ENCODE results near the gene TDO2.
A peak's percentile ranks its signal among the peaks of the same experiment; 100 is the strongest.

Gene TDO2

GRCh38 chr4:155953151-155954117 is 49.9 kb downstream of the TDO2 start, which contains the start of gene CTSO:
CTSO (minus strand) TSS chr4:155953866; CDS start chr4:155953847, 19 bp downstream.
- peak; percentile 55 for TF ChIP-seq POLR2A (IDR thresholded peaks at IDR 0.05; ENCODE audit: low read length)
- no peak for TF ChIP-seq GATA1 (IDR thresholded peaks at IDR 0.05; ENCODE audit: low read depth, low read length)
- DNase-seq, result peak; percentile 66 to 77

DNA sequence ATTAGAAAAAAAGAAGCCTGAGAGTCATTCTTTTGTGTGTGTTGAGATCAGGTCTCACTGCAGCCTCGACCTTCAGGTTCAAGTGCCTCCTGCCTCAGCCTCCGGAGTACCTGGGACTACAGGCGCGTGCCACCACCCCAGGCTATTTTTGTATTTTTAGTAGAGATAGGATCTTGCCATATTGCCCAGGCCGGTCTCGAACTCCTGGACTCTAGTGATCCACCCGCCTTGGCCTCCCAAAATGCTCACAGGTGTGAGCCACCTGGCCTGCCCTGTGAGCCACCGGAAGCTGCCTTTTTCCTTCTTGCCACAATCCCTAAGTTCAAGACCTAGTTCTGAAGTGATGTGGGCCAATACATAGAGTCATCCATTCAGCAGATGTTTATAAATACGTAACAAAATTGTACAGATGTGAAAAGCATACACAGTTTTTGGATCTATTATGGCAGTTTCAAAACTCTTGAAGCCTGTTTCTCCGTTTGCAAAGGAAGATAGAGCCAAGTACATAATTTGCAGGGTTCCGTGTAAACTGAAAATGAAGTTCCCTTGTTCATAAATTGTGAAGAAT is 50.7 kb downstream of the TDO2 start:
- no peak for DNase-seq
- TF ChIP-seq GATA1 (IDR thresholded peaks at IDR 0.05; ENCODE audit: low read depth, low read length) (no peak), POLR2A (IDR thresholded peaks at IDR 0.05; ENCODE audit: low read length) (no peak)

GRCh38 chr4:155954939-155955338 is 51.4 kb downstream of the TDO2 start:
- TF ChIP-seq GATA1 (IDR thresholded peaks at IDR 0.05; ENCODE audit: low read depth, low read length) (no peak), POLR2A (IDR thresholded peaks at IDR 0.05; ENCODE audit: low read length) (no peak)
- DNase-seq, result no peak

DNA sequence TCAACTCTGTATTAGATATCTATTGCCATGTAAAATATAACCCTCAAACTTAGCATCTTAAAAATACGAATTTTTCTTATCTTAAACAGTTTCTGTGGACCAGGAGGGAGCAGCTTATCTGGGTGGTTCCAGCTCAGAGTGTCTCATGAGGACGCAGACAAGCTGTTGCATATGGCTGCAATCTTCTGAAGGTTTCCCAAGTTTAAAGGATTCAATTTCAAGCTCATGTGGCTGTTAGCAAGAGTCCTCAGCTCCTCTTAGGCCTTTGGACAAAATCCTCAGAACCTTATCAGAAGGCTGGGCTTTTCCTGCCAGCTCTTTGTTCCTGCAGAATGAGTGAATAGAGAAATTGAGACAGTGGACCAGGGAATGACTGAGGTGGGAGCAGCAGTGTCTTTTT is 53.0 kb downstream of the TDO2 start:
- TF ChIP-seq GATA1 (IDR thresholded peaks at IDR 0.05; ENCODE audit: low read depth, low read length) (no peak), POLR2A (IDR thresholded peaks at IDR 0.05; ENCODE audit: low read length) (no peak)
- DNase-seq, result peak; percentile 65 to 82

DNA sequence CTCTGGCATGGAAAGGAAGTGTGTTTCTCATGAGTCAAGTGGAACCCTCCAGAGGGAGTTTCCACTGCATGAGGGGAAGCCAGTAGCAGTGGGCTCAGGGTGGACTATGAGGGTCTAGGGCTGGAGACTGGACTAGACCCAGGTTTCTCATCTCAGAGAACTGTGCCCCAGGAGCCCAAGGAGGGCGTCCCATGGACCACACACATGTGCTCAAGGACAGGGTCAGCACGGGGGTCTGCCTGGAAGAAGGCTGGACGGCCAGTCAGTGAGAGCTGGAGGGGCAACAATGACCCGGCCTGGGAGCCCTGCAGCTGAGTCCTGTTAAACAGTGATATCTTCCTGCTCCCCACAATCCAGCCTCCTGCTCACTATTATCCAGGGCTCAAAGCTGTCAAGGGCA is 55.9 kb downstream of the TDO2 start:
- no peak for DNase-seq
- TF ChIP-seq POLR2A (IDR thresholded peaks at IDR 0.05; ENCODE audit: low read length) (no peak), GATA1 (IDR thresholded peaks at IDR 0.05; ENCODE audit: low read depth, low read length) (no peak)

DNA sequence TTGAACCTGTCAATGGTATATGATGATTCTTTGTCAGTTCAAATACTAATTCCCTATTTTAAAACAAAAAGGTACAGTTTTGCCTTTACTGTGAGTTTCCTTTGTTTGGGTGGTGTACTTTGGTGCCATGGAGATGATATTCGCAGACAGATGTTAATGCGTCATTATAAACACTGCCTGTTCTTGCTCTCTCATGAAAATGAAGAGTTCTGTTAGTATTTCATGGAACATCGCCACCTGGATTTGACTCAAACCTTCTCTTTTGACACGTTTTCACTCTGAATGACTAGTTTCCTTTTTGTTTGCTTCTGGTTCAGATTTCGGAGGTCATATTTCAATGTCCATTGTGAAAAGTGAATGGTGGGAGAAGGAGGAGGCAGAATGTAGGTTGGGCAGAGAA is 57.0 kb downstream of the TDO2 start:
- no peak for TF ChIP-seq GATA1 (IDR thresholded peaks at IDR 0.05; ENCODE audit: low read depth, low read length)
- no peak for TF ChIP-seq POLR2A (IDR thresholded peaks at IDR 0.05; ENCODE audit: low read length)
- DNase-seq, result no peak

GRCh38 chr4:155961575-155961974 is 58.1 kb downstream of the TDO2 start:
- TF ChIP-seq POLR2A (IDR thresholded peaks at IDR 0.05; ENCODE audit: low read length) (no peak), GATA1 (IDR thresholded peaks at IDR 0.05; ENCODE audit: low read depth, low read length) (no peak)
- no peak for DNase-seq

DNA sequence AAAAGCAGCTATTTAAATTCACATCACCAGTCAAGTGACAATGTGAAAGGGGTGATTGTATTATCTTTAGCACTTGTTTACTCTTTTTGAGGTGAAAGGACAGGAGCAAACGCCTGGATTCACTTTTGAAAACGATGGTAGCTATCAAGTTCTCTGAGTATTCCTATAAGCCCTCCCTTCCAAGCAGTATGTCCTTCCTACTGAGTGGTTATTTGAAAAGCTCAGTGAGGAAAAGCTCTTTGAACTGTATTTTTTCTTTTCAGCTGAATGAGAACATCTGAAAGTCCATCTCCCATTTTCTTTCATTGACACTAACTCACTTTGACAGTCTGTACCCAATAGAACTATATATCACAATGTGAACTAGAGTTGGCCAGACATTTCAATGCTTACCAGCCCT is 59.3 kb downstream of the TDO2 start:
- no peak for TF ChIP-seq GATA1 (IDR thresholded peaks at IDR 0.05; ENCODE audit: low read depth, low read length)
- TF ChIP-seq POLR2A (IDR thresholded peaks at IDR 0.05; ENCODE audit: low read length), result no peak
- DNase-seq, result no peak

GRCh38 chr4:155964016-155964891 is 60.8 kb downstream of the TDO2 start:
- TF ChIP-seq GATA1 (IDR thresholded peaks at IDR 0.05; ENCODE audit: low read depth, low read length), result no peak
- TF ChIP-seq POLR2A (IDR thresholded peaks at IDR 0.05; ENCODE audit: low read length), result no peak
- DNase-seq, result peak in 1 of 2 experiments; percentile 41

DNA sequence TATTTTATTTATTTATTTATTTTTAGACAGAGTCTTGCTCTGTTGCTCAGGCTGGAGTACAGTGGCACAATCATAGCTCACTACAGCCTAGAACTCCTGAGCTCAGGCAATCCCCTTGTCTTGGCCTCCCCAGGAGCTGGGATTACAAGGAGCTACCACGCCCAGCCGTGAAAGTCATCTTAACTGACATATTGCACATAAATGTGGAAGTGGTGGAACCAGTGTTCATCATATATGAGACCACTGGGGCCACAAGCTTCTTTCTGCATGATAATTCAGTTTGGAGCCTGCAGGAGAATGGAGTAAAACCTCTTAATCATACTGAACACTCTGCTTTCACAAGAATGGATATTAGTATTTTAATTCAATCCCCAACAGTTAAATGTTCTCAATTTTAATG is 62.7 kb downstream of the TDO2 start:
- TF ChIP-seq GATA1 (IDR thresholded peaks at IDR 0.05; ENCODE audit: low read depth, low read length), result no peak
- TF ChIP-seq POLR2A (IDR thresholded peaks at IDR 0.05; ENCODE audit: low read length), result no peak
- DNase-seq, result no peak

GRCh38 chr4:155966731-155967395 is 63.4 kb downstream of the TDO2 start:
- TF ChIP-seq POLR2A (IDR thresholded peaks at IDR 0.05; ENCODE audit: low read length) (no peak), GATA1 (IDR thresholded peaks at IDR 0.05; ENCODE audit: low read depth, low read length) (no peak)
- DNase-seq, result no peak

Measured in erythroblast (primary cell).